A549 (cell line): Measurements from ENCODE around the gene ABI3BP. TPM values are rescaled to one million over a fixed set of nuclear protein-coding genes. Genes with fewer than 3 reads are reported as not detected.

Source experiments
- ATAC-seq, 2 experiments: fragments of 200-7000 bp in 1 of 2; fragments of >200 bp in 1 of 2; cut with Nextera tagmentation in 1 of 2; cut with Tn5 transposase in 1 of 2; 3 replicates each; pipeline versions ENCODE4 v1.8.0 to v1.9.1; 2018 to 2020; ENCODE audit warnings: mild to moderate bottlenecking in 1 of 2, moderate library complexity in 1 of 2
- CTCF ChIA-PET: fragments of 300-600 bp; sonication (Branson Sonifier 250); formaldehyde crosslinking; extraction: SDS; loops from one replicate; lab custom pipeline; 2021; ENCODE audit warnings: antibody characterized with exemption, inconsistent platforms; lab: Yijun Ruan, JAX
- POLR2A ChIA-PET: fragments of 350-600 bp; formaldehyde crosslinking; extraction: SDS; loops from one replicate; lab custom pipeline; 2021; ENCODE audit warnings: antibody characterized with exemption, inconsistent platforms; lab: Yijun Ruan, JAX
- DNase-seq, 2 experiments: peaks; one replicate each; pipeline versions ENCODE4 v3.0.0 to v3.0.0-alpha.2; 2011 to 2016; ENCODE audit warnings: low read depth in 1 of 2, low spot score in 1 of 2
- FAIRE-seq: peaks from 2 replicates; lab custom pipeline; 2011; peaks lifted over from hg19 to GRCh38; lab: Jason Lieb, UNC
- H3K27ac ChIP-seq, 2 experiments: fragments of >200 bp; sonication (Bioruptor Twin); formaldehyde crosslinking; 3 replicates each; pipeline ENCODE4 v1.5.1; 2016 to 2017
- H3K4me1 ChIP-seq: fragments of >200 bp; sonication (Bioruptor Twin); formaldehyde crosslinking; 3 replicates; pipeline ENCODE4 v1.6.1; 2016
- H3K4me2 ChIP-seq: fragments of >200 bp; sonication (Bioruptor Twin); formaldehyde crosslinking; 3 replicates; pipeline ENCODE4 v1.6.1; 2016
- H3K4me3 ChIP-seq: fragments of >200 bp; sonication (Bioruptor Twin); formaldehyde crosslinking; 3 replicates; pipeline ENCODE4 v1.5.1; 2016
- H3K9me3 ChIP-seq: fragments of >200 bp; sonication (Bioruptor Twin); formaldehyde crosslinking; 3 replicates; pipeline ENCODE4 v1.6.1; 2016
- BHLHE40 ChIP-seq: IDR thresholded peaks from 2 replicates; pipeline ENCODE4 v1.6.1; 2012; ENCODE audit warnings: low read depth, low read length, inconsistent platforms
- CBX2 ChIP-seq: fragments of 200-600 bp; sonication (generic); IDR thresholded peaks from 2 replicates; pipeline ENCODE4 v1.6.1; 2016; ENCODE audit warnings: low read depth, mild to moderate bottlenecking, borderline replicate concordance
- CEBPB ChIP-seq, 2 experiments: fragments of >200 bp in 1 of 2; sonication (Bioruptor Twin) in 1 of 2; formaldehyde crosslinking in 1 of 2; IDR thresholded peaks; 2 replicates each; pipeline ENCODE4 v1.6.1; 2012 to 2016
- CHD2 ChIP-seq: fragments of 150-350 bp; IDR thresholded peaks from 2 replicates; pipeline ENCODE4 v1.6.1; 2014; ENCODE audit warnings: low read length; ENCODE audit not compliant: partially characterized antibody
- CTCF ChIP-seq: fragments of >200 bp; sonication (Bioruptor Twin); formaldehyde crosslinking; IDR thresholded peaks from 3 replicates; pipeline ENCODE4 v1.5.1; 2016
- ESRRA ChIP-seq: fragments of 150-350 bp; IDR thresholded peaks from 2 replicates; pipeline ENCODE4 v1.6.1; 2014; ENCODE audit warnings: mild to moderate bottlenecking, low read length, borderline replicate concordance
- HDAC2 ChIP-seq: fragments of 200-600 bp; sonication (generic); IDR thresholded peaks from 2 replicates; pipeline ENCODE4 v1.6.1; 2016
- HOXA7 ChIP-seq: fragments of 250-450 bp; sonication (Bioruptor Pico); IDR thresholded peaks from 2 replicates; pipeline ENCODE4 v1.5.0; 2020; ENCODE audit warnings: mild to moderate bottlenecking, moderate library complexity
- HOXB13 ChIP-seq: fragments of 250-450 bp; sonication (Bioruptor Pico); IDR thresholded peaks from 2 replicates; pipeline ENCODE4 v1.5.0; 2020; ENCODE audit warnings: low read depth, mild to moderate bottlenecking, moderate library complexity
- KDM1A ChIP-seq: fragments of 200-600 bp; sonication (generic); IDR thresholded peaks from 2 replicates; pipeline ENCODE4 v1.6.1; 2016; ENCODE audit warnings: low read depth, mild to moderate bottlenecking
- KDM5A ChIP-seq: fragments of 200-600 bp; sonication (generic); IDR thresholded peaks from 2 replicates; pipeline ENCODE4 v1.6.1; 2016; ENCODE audit warnings: antibody characterized with exemption, mild to moderate bottlenecking
- MAFK ChIP-seq: fragments of 450-650 bp; IDR thresholded peaks from 2 replicates; pipeline ENCODE4 v1.6.1; 2014; ENCODE audit not compliant: partially characterized antibody
- NFE2L2 ChIP-seq: fragments of 150-350 bp; conservative IDR thresholded peaks from 2 replicates; pipeline ENCODE4 v1.6.1; 2014; ENCODE audit warnings: low read length
- NR3C1 ChIP-seq: fragments of >200 bp; sonication (Bioruptor Twin); formaldehyde crosslinking; IDR thresholded peaks from 3 replicates; pipeline ENCODE4 v1.6.1; 2017
- POLR2A ChIP-seq: IDR thresholded peaks from 2 replicates; pipeline ENCODE4 v1.6.1; 2012; ENCODE audit warnings: mild to moderate bottlenecking, low read length
- RAD21 ChIP-seq, 2 experiments: fragments of >200 bp in 1 of 2; sonication (Bioruptor Twin) in 1 of 2; formaldehyde crosslinking in 1 of 2; IDR thresholded peaks in 1 of 2; conservative IDR thresholded peaks in 1 of 2; 2 replicates in 1 of 2; 3 replicates in 1 of 2; pipeline ENCODE4 v1.6.1; 2012 to 2018; ENCODE audit warnings: inconsistent platforms in 1 of 2
- RCOR1 ChIP-seq: fragments of 150-350 bp; IDR thresholded peaks from 2 replicates; pipeline ENCODE4 v1.6.1; 2014; ENCODE audit warnings: antibody characterized with exemption, low read length, low read depth
- REST ChIP-seq: fragments of 200-600 bp; sonication (generic); IDR thresholded peaks from 2 replicates; pipeline ENCODE4 v1.6.1; 2016; ENCODE audit warnings: antibody characterized with exemption, mild to moderate bottlenecking, moderate library complexity
- SMC3 ChIP-seq: fragments of >200 bp; sonication (Bioruptor Twin); formaldehyde crosslinking; IDR thresholded peaks from 3 replicates; pipeline ENCODE4 v1.6.1; 2018; ENCODE audit warnings: inconsistent platforms
- TFCP2L1 ChIP-seq: fragments of 250-450 bp; sonication (Bioruptor Pico); IDR thresholded peaks from 2 replicates; pipeline ENCODE4 v1.5.0; 2021; ENCODE audit warnings: mild to moderate bottlenecking
- ZC3H11A ChIP-seq: fragments of 450-650 bp; IDR thresholded peaks from 2 replicates; pipeline ENCODE4 v1.6.1; 2014; ENCODE audit warnings: antibody characterized with exemption, mild to moderate bottlenecking
- ZSCAN20 ChIP-seq: fragments of 250-450 bp; sonication (Bioruptor Pico); IDR thresholded peaks from 2 replicates; pipeline ENCODE4 v1.8.0; 2022; ENCODE audit warnings: mild to moderate bottlenecking, moderate library complexity
- WGBS: methylation state at CpG from one replicate; pipeline ENCODE4 v1.1.6; 2017; ENCODE audit errors: missing lambda C conversion rate; 5-methylcytosine and 5-hydroxymethylcytosine counted together
- polyA plus RNA-seq, 4 experiments: library from polyadenylated mRNA; depleted of rRNA in 3 of 4; stranded (reverse); fragments of >200 nt; fragmentation: RNase III in 1 of 4; extraction: RNeasy Plus Mini Kit Qiagen cat#74134 plus additional on column Dnase treatment in 1 of 4; gene quantifications; 2 replicates in 3 of 4; 3 replicates in 1 of 4; pipeline ENCODE4 v1.2.3, GENCODE V29; 2011 to 2017

ABI3BP gene
- polyA plus RNA-seq, 2 of the 4 experiments (the other 2 are of a cell fraction): 1.3 to 1.8 TPM

- TF ChIP-seq CEBPB (IDR thresholded peaks at IDR 0.05) (no peak), CBX2 (no peak), SMC3 (no peak), ZC3H11A (no peak), CHD2 (no peak)
- TF ChIP-seq, all 56 proteins: peak for 0
Observed at GRCh38 chr3:100744671-100745070, 248.6 kb downstream of the ABI3BP start (continued).

- POLR2A ChIA-PET: no interaction called here
- WGBS: 78% methylated on average over 3 of the region's 3 CpGs
Observed at GRCh38 chr3:100743535-100743934, 249.7 kb downstream of the ABI3BP start.

GRCh38 chr3:100740207-100740606, 253.0 kb downstream of the ABI3BP start:
- no peak for DNase-seq
- H3K27ac ChIP-seq: no peak overlapping the region
- H3K4me2 ChIP-seq: no peak overlapping the region
- no peaks in the 10 kb centered on the region for H3K9me3 ChIP-seq
- ATAC-seq: no peak
- peaks cover 6% of the 10 kb centered on the region; the same call in 1 of the 3 replicates for H3K4me1 ChIP-seq
- TF ChIP-seq HOXA7 (CRISPR knock-in tag): no peak
- TF ChIP-seq POLR2A: no peak
- TF ChIP-seq ESRRA: no peak
- TF ChIP-seq CHD2: no peak
- TF ChIP-seq HOXB13 (CRISPR knock-in tag): no peak
- no peak for TF ChIP-seq ZSCAN20 (CRISPR knock-in tag)
- TF ChIP-seq BHLHE40: no peak
- TF ChIP-seq NR3C1: no peak
- TF ChIP-seq, all 56 proteins: peak for 0
- no peak overlapping the region for H3K4me3 ChIP-seq
- 96% methylated on average over 1 of the region's 1 CpG for WGBS
- CTCF ChIA-PET: interaction anchor here (6.5 kb wide), 1 partner anchor 456 kb away, joined by 40 read pairs; no protein-coding TSS in a partner anchor
- FAIRE-seq: no peak
- POLR2A ChIA-PET: no interaction called here

More at GRCh38 chr3:100743535-100743934, 249.7 kb downstream of the ABI3BP start:
- no peak overlapping the region for H3K4me2 ChIP-seq
- no peaks in the 10 kb centered on the region for H3K4me1 ChIP-seq
- TF ChIP-seq KDM5A (no peak), NR3C1 (no peak), HOXB13 (CRISPR knock-in tag) (no peak)
- FAIRE-seq (no peak), DNase-seq (no peak), ATAC-seq (no peak)
- no peak overlapping the region for H3K27ac ChIP-seq
- H3K4me3 ChIP-seq: no peak overlapping the region
- H3K9me3 ChIP-seq: no peaks in the 10 kb centered on the region
- CTCF ChIA-PET: interaction anchor here (1.2 kb wide), 1 partner anchor 453 kb away, joined by 3 read pairs; no protein-coding TSS in a partner anchor

GRCh38 chr3:100737334-100737733, 255.9 kb downstream of the ABI3BP start:
- H3K4me2 ChIP-seq: no peak overlapping the region
- H3K9me3 ChIP-seq: no peaks in the 10 kb centered on the region
- CTCF ChIA-PET: interaction anchor here (0.6 to 6.5 kb wide), 8 partner anchors 10 to 944 kb away, joined by 3 to 40 read pairs (median 4); no protein-coding TSS in a partner anchor
- ATAC-seq: peak; percentile 72 to 76; a peak in 5 of 6 replicates
- no peak overlapping the region for H3K4me3 ChIP-seq
- H3K4me1 ChIP-seq: peaks cover 6% of the 10 kb centered on the region; the same call in 1 of the 3 replicates
- no peak for FAIRE-seq
- 43% methylated on average over 2 of the region's 2 CpGs for WGBS
- H3K27ac ChIP-seq: no peak overlapping the region
- TF ChIP-seq RAD21 (conservative IDR thresholded peaks at IDR 0.05 in 1 of 2, IDR thresholded peaks at IDR 0.05 in 1 of 2): peak; percentile 52 to 59; a peak in 4 of 5 replicates
- TF ChIP-seq CTCF: peak; percentile 57
- TF ChIP-seq SMC3: peak; percentile 53; the same call in 2 of the 3 replicates
- no peak for TF ChIP-seq TFCP2L1 (CRISPR knock-in tag)
- DNase-seq: peak; percentile 9 to 17
- POLR2A ChIA-PET: no interaction called here

- ChIA-PET CTCF (interaction anchor here (2.6 kb wide), 1 partner anchor 464 kb away, joined by 7 read pairs; no protein-coding TSS in a partner anchor), POLR2A (no interaction called here)
- 82% methylated on average over 3 of the region's 3 CpGs for WGBS
- DNase-seq: no peak
- Histone ChIP-seq H3K4me2 (no peak overlapping the region), H3K9me3 (no peaks in the 10 kb centered on the region), H3K4me3 (no peak overlapping the region), H3K27ac (no peak overlapping the region), H3K4me1 (peaks cover 3% of the 10 kb centered on the region; the same call in 1 of the 3 replicates)
- FAIRE-seq: peak; percentile 7
- no peak for ATAC-seq
- no peak for TF ChIP-seq RCOR1
- no peak for TF ChIP-seq HDAC2
- TF ChIP-seq NFE2L2: no peak
- TF ChIP-seq KDM1A: no peak
- no peak for TF ChIP-seq REST
- peak; percentile 79 for TF ChIP-seq MAFK
- no peak for TF ChIP-seq ZC3H11A
- no peak for TF ChIP-seq CEBPB (IDR thresholded peaks at IDR 0.05)
Observed at GRCh38 chr3:100732435-100732834, 260.8 kb downstream of the ABI3BP start.
